ENCODE measurements around the gene RAB36.

RAB36 gene

GRCh38 chr22:23158516-23159290, 13.4 kb downstream of the RAB36 start:
- DNase-seq (ENCODE audit: low spot score), result no peak

- DNase-seq (ENCODE audit: low spot score), result no peak
Measured at GRCh38 chr22:23159291-23159630, 14.0 kb downstream of the RAB36 start.

GRCh38 chr22:23161029-23161428, 15.8 kb downstream of the RAB36 start:
- no peak for DNase-seq (ENCODE audit: low spot score)

- no peak for DNase-seq (ENCODE audit: low spot score)
Measured at GRCh38 chr22:23161574-23161973, 16.3 kb downstream of the RAB36 start.

GRCh38 chr22:23163665-23164064, 18.4 kb downstream of the RAB36 start:
- no peak for DNase-seq (ENCODE audit: low spot score)

- no peak for DNase-seq (ENCODE audit: low spot score)
Measured at GRCh38 chr22:23164091-23164490, 18.8 kb downstream of the RAB36 start.

- DNase-seq (ENCODE audit: low spot score), result no peak
Measured at GRCh38 chr22:23166042-23166831, 21.0 kb downstream of the RAB36 start.

GRCh38 chr22:23166841-23167616, 21.8 kb downstream of the RAB36 start:
- DNase-seq (ENCODE audit: low spot score), result no peak

- DNase-seq (ENCODE audit: low spot score), result no peak
Measured at GRCh38 chr22:23168391-23169042, 23.2 kb downstream of the RAB36 start.

- DNase-seq (ENCODE audit: low spot score), result no peak
Measured at GRCh38 chr22:23169043-23169406, 23.7 kb downstream of the RAB36 start.

GRCh38 chr22:23175817-23176644, 30.8 kb downstream of the RAB36 start:
- DNase-seq (ENCODE audit: low spot score), result peak; percentile 45

- DNase-seq (ENCODE audit: low spot score), result no peak
Measured at GRCh38 chr22:23176645-23177027, 31.4 kb downstream of the RAB36 start.

- DNase-seq (ENCODE audit: low spot score), result peak; percentile 14
Measured at GRCh38 chr22:23177197-23177596, 31.9 kb downstream of the RAB36 start.

GRCh38 chr22:23178512-23179254, 33.4 kb downstream of the RAB36 start:
- DNase-seq (ENCODE audit: low spot score), result peak; percentile 71

- peak; percentile 61 for DNase-seq (ENCODE audit: low spot score)
Measured at GRCh38 chr22:23179381-23180299, 34.4 kb downstream of the RAB36 start.

GRCh38 chr22:23180301-23180892, 35.1 kb downstream of the RAB36 start, which contains the start of gene BCR:
Gene BCR, plus strand, starts transcription at chr22:23180509. Its CDS starts 452 bp downstream, at chr22:23180961.
- peak; percentile 75 for DNase-seq (ENCODE audit: low spot score)

- peak; percentile 24 for DNase-seq (ENCODE audit: low spot score)
Measured at GRCh38 chr22:23180893-23181720, 35.8 kb downstream of the RAB36 start.

- DNase-seq (ENCODE audit: low spot score), result peak; percentile 23
Measured at GRCh38 chr22:23181721-23182308, 36.5 kb downstream of the RAB36 start.

Data from NAMALWA (cell line).